Naive B cell (primary cell): Measurements from ENCODE around the gene SLC19A1. TPM values are rescaled to one million over a fixed set of nuclear protein-coding genes. Genes with fewer than 3 reads are reported as not detected.

Experiments used
- ATAC-seq, 2 donors: fragments of 150-1000 bp; cut with Tn5 transposase; 2 replicates each; pipeline ENCODE4 v1.10.0; 2021; ENCODE audit warnings: low read depth in 2 of 2, mild to moderate bottlenecking in 2 of 2, moderate library complexity in 2 of 2
- DNase-seq: peaks from one replicate; pipeline ENCODE4 v3.0.0; 2022
- H3K27ac Mint-ChIP-seq, 6 donors: one replicate each; pipeline ENCODE4 v1.8.0; 2020 to 2022; ENCODE audit warnings: mild to moderate bottlenecking in 6 of 6, mixed read lengths in 6 of 6, moderate library complexity in 5 of 6, inconsistent platforms in 2 of 6
- H3K27me3 Mint-ChIP-seq, 3 donors: one replicate each; pipeline ENCODE4 v1.8.0; 2021 to 2022; ENCODE audit warnings: mixed read lengths in 3 of 3, mild to moderate bottlenecking in 1 of 3
- H3K36me3 Mint-ChIP-seq, 2 donors: one replicate each; pipeline ENCODE4 v1.8.0; 2020 to 2022; ENCODE audit warnings: mixed read lengths in 2 of 2, inconsistent platforms in 1 of 2, mild to moderate bottlenecking in 1 of 2
- H3K4me1 Mint-ChIP-seq, 3 donors: one replicate each; pipeline ENCODE4 v1.8.0; 2020 to 2022; ENCODE audit warnings: mixed read lengths in 3 of 3, inconsistent platforms in 1 of 3, mild to moderate bottlenecking in 1 of 3, moderate library complexity in 1 of 3
- H3K4me3 Mint-ChIP-seq, 8 donors: one replicate each; pipeline ENCODE4 v1.8.0; 2020 to 2022; ENCODE audit warnings: mild to moderate bottlenecking in 8 of 8, mixed read lengths in 8 of 8, moderate library complexity in 8 of 8, inconsistent platforms in 2 of 8
- H3K9me3 Mint-ChIP-seq, 7 donors: one replicate each; pipeline ENCODE4 v1.8.0; 2020 to 2022; ENCODE audit warnings: mixed read lengths in 7 of 7, mild to moderate bottlenecking in 5 of 7, inconsistent platforms in 2 of 7, moderate library complexity in 1 of 7
- polyA plus RNA-seq, 6 donors: library from polyadenylated mRNA; unstranded; fragments of 300-500 nt; fragmentation: Illumina TruSeq; gene quantifications; one replicate each; pipeline ENCODE4 v1.2.3, GENCODE V29; 2021; ENCODE audit warnings: low read depth in 6 of 6

Gene SLC19A1
- polyA plus RNA-seq, 6 donors from 2014 or later: 2.9 to 20.0 (median 4.3) TPM

DNA sequence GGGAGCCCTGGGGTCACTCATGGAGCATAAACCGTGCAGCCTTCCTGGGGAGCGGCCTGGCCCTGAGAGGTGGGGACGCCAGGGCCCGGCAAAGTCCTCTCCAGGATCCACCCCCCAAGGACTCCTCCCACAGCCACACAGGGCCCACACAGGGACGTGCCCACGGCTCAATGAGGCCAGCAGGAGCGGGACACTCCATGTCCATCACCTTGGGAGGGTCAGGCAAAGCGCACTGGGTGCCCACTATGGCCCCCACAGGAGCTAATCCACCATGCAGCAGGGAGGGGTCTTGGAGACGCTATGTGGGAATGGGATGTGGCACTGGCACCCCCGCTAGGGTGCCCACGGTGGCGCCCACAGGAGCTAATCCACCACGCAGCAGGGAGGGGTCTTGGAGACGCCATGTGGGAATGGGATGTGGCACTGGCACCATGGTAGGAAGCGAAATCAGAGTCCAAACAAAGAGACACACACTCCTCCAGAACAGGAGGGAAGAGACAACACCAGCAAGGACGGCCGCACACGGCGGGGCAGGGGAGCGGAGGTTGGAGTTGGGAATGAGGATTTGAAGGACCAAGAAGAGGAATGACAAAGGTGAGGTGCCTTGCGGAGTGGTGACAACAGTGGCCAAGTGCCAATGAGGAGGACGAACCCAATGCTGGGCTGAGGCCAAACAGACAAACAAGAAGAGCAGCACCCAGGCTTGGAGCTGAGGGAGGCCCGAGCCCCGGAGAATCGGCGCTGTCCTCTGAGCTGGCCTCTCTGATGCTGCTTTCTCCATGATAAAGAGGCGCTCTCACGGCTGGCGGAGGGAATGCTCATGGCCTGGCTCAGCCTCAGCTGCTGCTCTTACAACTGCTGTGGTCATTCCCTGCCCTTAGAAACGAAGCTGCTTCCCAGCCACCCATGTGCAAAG is 18.1 kb upstream of the SLC19A1 start:
- peaks cover 2 to 12% (median 6%) of the 10 kb centered on the region in 7 donors for H3K9me3 Mint-ChIP-seq
- peaks cover 6 to 48% (median 44%) of the 10 kb centered on the region in 3 donors for H3K27me3 Mint-ChIP-seq
- ATAC-seq (no peak), DNase-seq (no peak)
- peaks cover 0 to 8% of the 10 kb centered on the region in 2 donors for H3K36me3 Mint-ChIP-seq
- H3K4me3 Mint-ChIP-seq: no peak overlapping the region
- no peaks in the 10 kb centered on the region for H3K4me1 Mint-ChIP-seq
- no peak overlapping the region for H3K27ac Mint-ChIP-seq

- Mint-ChIP-seq H3K4me3 (no peak overlapping the region), H3K27me3 (peaks cover 6 to 42% (median 35%) of the 10 kb centered on the region in 3 donors), H3K36me3 (peaks cover 0 to 8% of the 10 kb centered on the region in 2 donors), H3K27ac (no peak overlapping the region), H3K9me3 (peaks cover 2 to 12% (median 6%) of the 10 kb centered on the region in 7 donors), H3K4me1 (peaks cover 4% of the 10 kb centered on the region in 3 donors)
- DNase-seq (no peak), ATAC-seq (no peak)
Observed at GRCh38 chr21:45559216-45560105, 17.2 kb upstream of the SLC19A1 start.

- Mint-ChIP-seq H3K27me3 (peaks cover 0 to 30% (median 27%) of the 10 kb centered on the region in 3 donors), H3K4me1 (peaks cover 5% of the 10 kb centered on the region in 3 donors), H3K36me3 (peaks cover 0 to 8% of the 10 kb centered on the region in 2 donors), H3K4me3 (peak overlapping the region in 2 of 8 donors; percentile 53 to 70), H3K27ac (no peak overlapping the region), H3K9me3 (peaks cover 0 to 8% (median 5%) of the 10 kb centered on the region in 7 donors)
- ATAC-seq: no peak
- DNase-seq: no peak
Observed at GRCh38 chr21:45558044-45558721, 15.9 kb upstream of the SLC19A1 start.

DNA sequence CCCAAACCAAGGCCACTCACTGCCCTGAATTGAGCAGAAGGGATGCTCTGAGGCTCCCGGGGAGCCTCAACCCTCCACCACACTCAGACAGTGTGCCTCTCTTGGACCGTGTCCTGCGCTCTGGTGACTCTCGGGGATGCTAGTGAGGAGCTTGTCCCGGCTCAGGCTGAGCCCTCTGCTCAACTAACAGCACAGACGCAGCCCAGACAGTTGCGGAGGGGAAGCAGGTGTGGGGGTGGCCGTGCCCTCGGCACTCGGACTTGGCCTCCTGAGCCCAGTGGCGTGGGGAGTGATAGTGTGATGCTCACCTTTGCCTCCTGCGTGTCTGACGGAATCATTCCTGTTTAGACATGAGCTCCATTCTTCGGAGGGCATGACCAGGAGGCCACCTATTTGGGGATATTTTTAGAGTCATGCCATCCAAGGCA is 15.4 kb upstream of the SLC19A1 start:
- ATAC-seq (no peak), DNase-seq (no peak)
- peak overlapping the region in 1 of 6 donors; percentile 88 for H3K27ac Mint-ChIP-seq
- peaks cover 5 to 10% (median 5%) of the 10 kb centered on the region in 3 donors for H3K4me1 Mint-ChIP-seq
- peaks cover 0 to 2% of the 10 kb centered on the region in 2 donors for H3K36me3 Mint-ChIP-seq
- peak overlapping the region in 2 of 8 donors; percentile 22 to 70 for H3K4me3 Mint-ChIP-seq
- H3K27me3 Mint-ChIP-seq: peaks cover 0 to 25% (median 21%) of the 10 kb centered on the region in 3 donors
- H3K9me3 Mint-ChIP-seq: peaks cover 0 to 2% (median 0%) of the 10 kb centered on the region in 7 donors

DNA sequence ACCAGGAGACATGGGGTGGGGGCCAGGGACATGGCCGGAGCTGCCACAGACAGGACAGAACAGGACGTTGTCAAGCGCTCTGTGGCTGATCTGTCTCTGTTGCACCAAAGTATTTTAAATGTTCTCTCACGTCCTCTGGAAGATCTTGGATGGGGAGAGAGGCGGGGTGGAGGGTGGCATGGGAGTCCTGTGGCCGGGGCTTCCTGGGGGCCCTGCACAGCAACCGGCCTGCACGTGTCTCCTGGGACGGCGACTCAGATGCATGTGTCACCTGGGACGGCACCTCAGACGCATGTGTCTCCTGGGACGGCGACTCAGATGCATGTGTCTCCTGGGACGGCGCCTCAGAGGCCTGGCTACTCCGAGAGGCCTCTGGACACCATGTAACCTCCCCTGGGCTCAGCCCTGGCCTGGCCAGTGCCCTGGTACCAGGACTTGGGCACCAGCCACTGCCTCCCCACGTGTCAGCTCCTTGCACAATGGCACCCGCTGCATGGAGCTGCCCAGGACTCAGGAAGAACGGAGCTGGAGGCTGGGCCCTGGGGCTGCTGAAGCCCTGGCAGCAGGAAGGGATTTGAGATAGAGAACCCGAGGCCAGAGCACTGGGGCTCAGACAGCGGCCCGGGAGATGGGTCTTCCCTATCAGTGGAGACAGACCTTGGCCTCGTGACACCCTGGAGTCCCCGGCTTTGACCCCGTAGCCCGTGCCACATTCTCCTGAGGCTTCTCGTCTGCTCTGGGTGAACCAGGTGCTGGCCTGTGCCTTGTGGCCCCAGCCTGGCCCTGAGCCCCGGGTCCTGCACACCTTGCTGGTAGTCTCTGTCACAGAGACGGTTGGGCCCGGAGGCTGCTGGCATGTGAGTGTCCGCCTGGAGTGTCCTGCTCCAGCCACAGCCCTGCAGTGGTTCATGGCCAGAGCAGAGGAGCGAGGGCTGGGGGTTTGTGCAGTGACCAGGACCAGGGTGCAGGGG is 14.7 kb upstream of the SLC19A1 start:
- no peak for DNase-seq
- H3K4me1 Mint-ChIP-seq: peaks cover 7 to 12% (median 7%) of the 10 kb centered on the region in 3 donors
- H3K27me3 Mint-ChIP-seq: peaks cover 0 to 18% (median 14%) of the 10 kb centered on the region in 3 donors
- H3K9me3 Mint-ChIP-seq: no peaks in the 10 kb centered on the region
- H3K36me3 Mint-ChIP-seq: no peaks in the 10 kb centered on the region
- H3K4me3 Mint-ChIP-seq: peak overlapping the region in 7 of 8 donors; percentile 24 to 76 (median 59)
- ATAC-seq: no peak
- peak overlapping the region in 2 of 6 donors; percentile 24 to 84 for H3K27ac Mint-ChIP-seq

GRCh38 chr21:45556302-45556644 is 14.0 kb upstream of the SLC19A1 start:
- DNase-seq (no peak), ATAC-seq (no peak)
- Mint-ChIP-seq H3K4me1 (peaks cover 13 to 19% (median 14%) of the 10 kb centered on the region in 3 donors), H3K36me3 (no peaks in the 10 kb centered on the region), H3K4me3 (peak overlapping the region in 5 of 8 donors; percentile 32 to 76 (median 59)), H3K9me3 (no peaks in the 10 kb centered on the region), H3K27me3 (peaks cover 0 to 17% (median 13%) of the 10 kb centered on the region in 3 donors), H3K27ac (peak overlapping the region in 1 of 6 donors; percentile 84)

GRCh38 chr21:45555557-45556301 is 13.5 kb upstream of the SLC19A1 start:
- peak; percentile 37 to 57 for ATAC-seq
- H3K27ac Mint-ChIP-seq: peak overlapping the region in 1 of 6 donors; percentile 87

DNA sequence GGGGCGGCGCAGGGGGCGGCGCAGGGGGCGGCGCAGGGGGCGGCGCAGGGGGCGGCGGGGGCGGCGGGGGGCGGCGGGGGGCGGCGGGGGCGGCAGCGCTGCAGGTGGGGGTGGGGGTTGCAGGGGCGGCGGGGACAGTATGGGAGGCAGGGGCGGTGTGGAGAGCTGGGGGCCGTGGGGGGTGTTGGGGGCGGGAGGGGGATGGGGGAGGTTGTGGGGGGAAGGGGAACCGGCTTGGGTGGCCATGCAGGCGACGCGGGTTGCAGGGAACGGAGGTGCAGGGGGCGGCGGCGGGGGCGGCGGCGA is 13.0 kb upstream of the SLC19A1 start:
- DNase-seq (no peak), ATAC-seq (no peak)
- H3K9me3 Mint-ChIP-seq: no peaks in the 10 kb centered on the region
- peaks cover 0 to 13% (median 5%) of the 10 kb centered on the region in 3 donors for H3K27me3 Mint-ChIP-seq
- H3K4me1 Mint-ChIP-seq: peaks cover 24 to 29% (median 24%) of the 10 kb centered on the region in 3 donors
- H3K36me3 Mint-ChIP-seq: no peaks in the 10 kb centered on the region
- peak overlapping the region in 3 of 8 donors; percentile 41 to 94 (median 52) for H3K4me3 Mint-ChIP-seq
- H3K27ac Mint-ChIP-seq: no peak overlapping the region

More at GRCh38 chr21:45555557-45556301, 13.5 kb upstream of the SLC19A1 start:
- Mint-ChIP-seq H3K9me3 (no peaks in the 10 kb centered on the region), H3K36me3 (no peaks in the 10 kb centered on the region), H3K27me3 (peaks cover 0 to 17% (median 10%) of the 10 kb centered on the region in 3 donors), H3K4me3 (peak overlapping the region; percentile 40 to 82 (median 76)), H3K4me1 (peaks cover 19 to 24% (median 19%) of the 10 kb centered on the region in 3 donors)
- DNase-seq: peak; percentile 56

DNA sequence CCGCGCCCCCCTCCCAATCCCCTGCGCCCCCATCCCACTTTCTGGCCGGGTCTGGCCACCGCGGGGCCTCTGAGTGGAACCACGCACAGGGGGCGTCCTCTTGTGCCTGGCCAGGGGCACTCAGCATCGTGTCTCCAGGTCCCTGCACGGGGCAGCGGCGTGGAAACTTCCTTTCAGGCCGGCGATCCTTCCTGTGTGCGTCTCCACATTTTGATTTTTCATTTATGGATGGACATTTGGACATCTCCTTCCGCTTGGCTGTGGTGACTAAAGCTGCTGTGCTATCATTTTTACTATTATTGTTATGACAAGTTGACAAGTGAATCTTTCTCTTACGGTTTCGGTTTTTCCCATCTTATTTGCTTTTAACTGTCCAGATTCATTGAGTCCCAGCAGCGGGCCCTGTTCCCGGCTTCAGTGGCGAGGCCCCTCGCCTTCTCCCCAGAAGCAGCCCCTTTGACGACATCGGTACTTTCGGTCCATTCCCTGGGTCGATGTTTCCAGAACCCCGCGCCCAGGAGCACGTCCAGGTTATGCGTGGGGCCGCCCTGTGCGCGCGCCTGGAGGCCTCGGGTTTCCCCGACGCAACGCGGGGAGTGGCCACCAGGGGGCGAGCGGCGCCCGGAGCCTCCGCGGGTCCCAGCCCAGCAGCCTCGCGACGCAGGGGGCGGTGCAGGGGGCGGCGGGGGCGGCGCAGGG is 12.4 kb upstream of the SLC19A1 start:
- no peaks in the 10 kb centered on the region for H3K9me3 Mint-ChIP-seq
- peak overlapping the region; percentile 88 to 98 (median 94) for H3K4me3 Mint-ChIP-seq
- peaks cover 27 to 35% (median 28%) of the 10 kb centered on the region in 3 donors for H3K4me1 Mint-ChIP-seq
- ATAC-seq: peak; percentile 69 to 71
- no peaks in the 10 kb centered on the region for H3K36me3 Mint-ChIP-seq
- DNase-seq: peak; percentile 91
- peaks cover 0 to 8% (median 0%) of the 10 kb centered on the region in 3 donors for H3K27me3 Mint-ChIP-seq
- peak overlapping the region; percentile 85 to 98 (median 90) for H3K27ac Mint-ChIP-seq

DNA sequence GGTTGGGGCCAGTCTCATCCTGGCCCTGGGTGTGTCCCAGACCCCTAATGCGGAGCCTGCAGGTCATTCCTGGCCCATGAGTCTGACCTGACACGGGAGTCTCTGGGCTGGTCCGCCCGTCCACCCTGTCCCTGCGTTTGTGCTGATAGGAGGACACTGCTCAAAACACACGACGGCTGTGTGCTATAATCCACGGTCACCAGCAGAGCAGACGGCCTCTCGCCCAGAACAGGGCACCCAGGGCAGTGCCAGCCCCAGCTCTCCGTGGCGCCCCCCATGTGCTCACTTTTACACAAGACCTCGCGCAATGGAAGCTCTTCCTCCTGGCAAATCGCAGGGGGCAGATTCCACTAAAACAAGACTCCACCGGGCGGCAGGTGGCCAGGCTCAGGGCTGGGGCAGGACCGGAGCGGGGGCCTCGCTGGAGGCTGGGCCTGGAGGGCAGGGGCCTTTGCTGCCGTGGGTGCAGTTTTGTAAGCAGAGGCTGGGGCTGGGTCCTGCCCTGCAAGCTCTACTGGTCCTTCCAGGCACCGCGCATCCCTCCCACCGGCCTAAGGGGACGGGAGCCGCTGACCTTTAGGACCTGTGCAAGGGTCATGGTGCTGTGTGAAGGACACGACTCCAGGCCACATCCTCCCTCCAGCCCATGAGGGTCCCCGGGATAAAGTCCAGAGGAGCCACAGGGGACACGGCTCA is 10.6 kb upstream of the SLC19A1 start:
- ATAC-seq (no peak), DNase-seq (no peak)
- no peaks in the 10 kb centered on the region for H3K9me3 Mint-ChIP-seq
- H3K4me1 Mint-ChIP-seq: peaks cover 34 to 43% (median 35%) of the 10 kb centered on the region in 3 donors
- no peaks in the 10 kb centered on the region for H3K36me3 Mint-ChIP-seq
- peak overlapping the region in 1 of 6 donors; percentile 59 for H3K27ac Mint-ChIP-seq
- H3K4me3 Mint-ChIP-seq: peak overlapping the region in 7 of 8 donors; percentile 24 to 78 (median 39)
- H3K27me3 Mint-ChIP-seq: no peaks in the 10 kb centered on the region
